ENCODE measurements around the gene MEF2D. TPM values are rescaled to one million over a fixed set of nuclear protein-coding genes. Genes with fewer than 3 reads are reported as not detected.

The MEF2D gene
- polyA plus RNA-seq, 1 donor = 22.5 TPM

DNA sequence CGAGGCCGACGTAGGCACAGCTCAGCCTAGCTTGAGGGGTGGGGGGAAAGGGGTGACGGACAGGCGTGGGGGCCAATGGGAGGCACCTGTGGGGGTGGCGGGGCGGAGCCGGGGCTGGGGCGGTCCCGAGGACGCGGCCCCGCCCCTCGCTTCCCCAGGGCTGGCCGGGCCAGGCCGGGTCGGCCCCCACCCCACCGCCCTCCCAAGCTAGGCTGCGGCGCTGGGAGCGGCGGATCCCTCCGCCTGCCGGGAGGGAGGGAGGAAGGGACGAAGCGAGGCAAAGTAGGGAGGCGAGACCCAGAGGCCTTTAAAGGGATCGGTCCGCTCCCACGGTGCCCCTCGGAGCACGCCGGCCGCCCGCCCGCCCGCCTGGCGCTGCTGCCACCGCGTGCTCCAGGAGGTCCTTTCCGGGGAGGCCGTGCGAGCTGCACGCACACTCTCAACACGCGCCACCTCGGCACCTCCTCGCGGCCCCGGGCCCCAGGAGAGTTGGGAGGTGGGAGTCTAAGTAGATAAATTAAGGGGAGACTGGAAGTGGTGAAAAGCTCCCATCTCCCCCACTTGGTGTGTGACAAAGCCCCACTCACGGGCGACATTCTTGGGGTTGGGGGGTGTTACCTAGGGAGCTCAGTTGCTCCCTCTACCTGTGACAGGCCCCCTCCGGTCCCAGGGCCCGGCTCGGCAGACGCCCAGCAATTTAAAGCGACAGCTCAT, 375 bp upstream of the MEF2D start:
- peak; percentile 95 for DNase-seq

DNA sequence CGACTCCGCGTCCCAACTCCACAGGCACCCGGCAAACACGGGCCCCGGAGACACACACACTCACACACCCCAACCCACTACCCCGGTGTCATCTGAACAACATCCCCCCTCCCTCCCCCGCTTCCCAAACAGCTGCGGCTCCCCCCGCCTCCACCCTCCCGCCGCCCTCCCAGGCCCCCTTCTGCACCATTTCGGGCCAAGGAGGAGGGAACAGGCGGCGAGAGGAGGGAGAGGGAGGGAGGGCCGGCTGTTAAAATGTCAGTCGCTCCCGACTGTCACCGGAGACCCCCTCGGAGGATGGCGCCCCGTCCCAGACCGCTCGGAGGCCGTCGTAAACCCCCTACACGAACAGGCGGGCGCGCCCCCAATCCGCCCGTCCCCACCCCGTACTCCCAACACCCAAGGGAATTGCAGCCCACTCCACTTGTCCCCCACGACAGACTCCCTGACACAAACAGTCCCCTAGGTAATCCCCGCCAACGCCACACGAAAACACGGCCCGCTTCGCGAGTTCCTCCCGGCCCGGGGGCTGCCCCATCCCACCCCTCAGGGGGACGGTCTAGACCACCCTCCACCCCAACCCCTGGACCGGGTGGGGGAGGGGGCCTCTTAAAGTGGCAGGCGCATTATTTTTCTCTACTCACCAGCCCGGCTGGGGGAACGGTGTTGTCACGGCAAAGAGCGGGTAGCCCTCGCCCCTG, 583 bp downstream of the MEF2D start:
- peak; percentile 66 for DNase-seq

GRCh38 chr1:156499194-156499841, 1.3 kb downstream of the MEF2D start:
- DNase-seq = peak; percentile 60

DNA sequence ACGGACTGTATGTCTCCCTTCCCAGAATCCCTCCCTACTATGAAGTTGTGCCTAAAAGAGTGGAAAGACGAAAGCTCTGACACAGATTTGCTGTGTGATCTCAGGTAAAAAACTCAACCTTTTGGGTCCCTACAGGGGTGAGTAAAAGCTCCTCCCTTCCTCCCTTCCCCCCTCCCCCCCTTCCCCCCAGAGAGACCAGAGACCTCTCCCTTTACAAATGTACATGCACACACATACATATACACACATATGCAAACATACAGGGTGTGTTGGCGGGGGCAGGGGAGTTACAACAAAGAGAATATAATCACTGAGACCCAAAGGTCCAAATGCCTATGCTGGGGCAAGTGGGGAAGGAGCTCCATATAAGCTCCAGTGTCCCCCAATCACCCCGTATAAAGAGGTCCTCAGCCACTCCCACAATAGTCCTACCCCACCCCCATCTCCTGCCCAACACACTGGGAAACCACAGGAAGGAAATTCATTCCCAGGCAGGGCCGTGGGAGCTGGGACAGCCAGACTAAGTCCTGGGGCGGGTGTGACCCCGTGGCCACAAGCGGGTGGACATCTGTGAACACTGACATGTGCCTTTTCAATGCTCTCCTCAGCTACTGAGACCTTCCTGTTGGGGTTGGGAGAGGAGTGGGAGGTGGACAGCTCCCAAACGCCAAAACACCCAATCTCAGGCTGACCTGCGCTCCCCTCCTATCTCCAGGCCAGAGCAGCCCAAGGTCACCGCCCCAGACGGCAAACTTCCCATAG, 2.0 kb downstream of the MEF2D start:
- no peak for DNase-seq

DNA sequence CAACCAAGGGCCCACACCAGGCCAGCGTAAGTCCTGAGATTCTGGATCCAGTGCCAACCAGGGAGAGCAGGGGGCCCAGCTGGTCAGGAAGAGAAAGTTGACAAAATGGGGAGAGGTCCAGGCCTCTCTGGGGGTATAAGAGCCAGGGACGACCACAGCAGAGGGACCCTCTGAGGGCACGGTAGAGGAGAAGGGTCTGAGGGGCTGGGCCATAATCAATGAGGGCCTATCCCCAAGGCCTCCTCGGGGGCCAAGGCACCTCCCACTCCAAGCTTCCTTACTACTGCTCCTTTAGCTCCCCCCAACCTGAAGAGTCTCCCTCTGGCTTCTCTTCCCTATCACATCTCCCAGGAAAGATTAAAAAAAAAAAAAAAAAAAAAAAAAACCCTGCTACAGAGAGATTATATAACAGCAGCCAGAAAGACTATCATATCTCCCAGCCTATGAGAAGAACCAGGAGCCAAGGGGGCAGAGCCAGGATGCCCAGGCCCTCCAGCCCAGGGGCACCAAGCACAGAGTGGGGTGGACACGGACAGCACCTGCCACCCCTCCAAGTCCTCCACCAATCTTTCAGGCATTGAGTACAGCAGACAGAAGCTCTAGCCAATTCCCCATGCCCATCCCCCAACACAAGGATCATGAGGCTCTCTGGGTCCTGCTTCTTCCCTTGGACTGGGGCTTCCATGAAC, 2.7 kb downstream of the MEF2D start:
- DNase-seq = no peak

GRCh38 chr1:156497078-156497742, 3.4 kb downstream of the MEF2D start:
- no peak for DNase-seq

- no peak for DNase-seq
These were observed 4.3 kb downstream of the MEF2D start for GRCh38 chr1:156496211-156496761.

GRCh38 chr1:156495401-156496140, 5.0 kb downstream of the MEF2D start:
- DNase-seq = no peak

DNA sequence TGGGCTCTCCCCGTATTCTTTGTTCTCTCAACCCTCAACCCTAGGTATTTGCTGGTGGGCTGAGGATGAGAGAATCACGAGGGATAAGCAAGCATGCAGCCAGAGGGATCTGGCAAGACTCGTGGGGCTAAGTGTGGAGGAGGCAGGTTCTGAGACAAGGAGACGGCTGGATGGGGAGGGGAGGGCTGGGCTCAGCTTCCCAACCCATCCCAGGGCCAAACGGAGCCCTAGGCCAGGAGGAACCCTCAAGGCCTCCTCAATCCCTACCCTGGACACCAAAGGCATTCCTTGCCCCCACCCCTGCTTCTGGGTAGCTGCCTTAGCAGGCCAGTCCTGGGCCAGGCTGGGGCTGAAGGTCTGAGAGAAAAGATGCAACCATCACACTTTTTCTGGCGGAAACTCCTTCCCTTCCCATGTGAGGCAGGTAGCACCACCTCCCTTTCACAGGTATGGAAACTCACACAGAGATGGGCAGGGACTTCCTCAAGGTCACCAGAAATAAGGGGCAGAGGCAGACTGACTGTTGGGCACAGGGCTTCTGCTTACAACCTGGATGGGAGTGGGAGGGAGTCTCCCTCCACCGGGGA, 6.2 kb downstream of the MEF2D start:
- DNase-seq = no peak

DNA sequence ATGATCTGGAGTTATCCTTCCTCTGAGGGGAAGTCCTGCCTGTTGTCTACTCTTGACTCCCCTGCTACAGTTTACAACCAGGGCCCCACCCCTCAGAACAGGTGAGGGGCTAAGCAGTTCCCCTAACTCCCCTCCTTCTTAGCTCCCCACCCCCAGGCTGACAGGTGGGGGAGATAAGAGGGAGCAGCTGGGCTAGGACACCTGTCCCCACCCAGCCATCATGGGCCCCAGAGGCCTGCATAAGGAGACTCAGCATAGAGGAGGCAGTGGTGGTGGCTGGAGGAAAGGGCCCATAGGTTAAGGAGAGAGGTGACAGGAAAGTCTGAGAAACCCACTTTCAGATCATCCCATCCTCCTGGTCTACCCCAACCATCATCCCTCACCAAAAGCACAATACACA, 6.8 kb downstream of the MEF2D start:
- no peak for DNase-seq

DNA sequence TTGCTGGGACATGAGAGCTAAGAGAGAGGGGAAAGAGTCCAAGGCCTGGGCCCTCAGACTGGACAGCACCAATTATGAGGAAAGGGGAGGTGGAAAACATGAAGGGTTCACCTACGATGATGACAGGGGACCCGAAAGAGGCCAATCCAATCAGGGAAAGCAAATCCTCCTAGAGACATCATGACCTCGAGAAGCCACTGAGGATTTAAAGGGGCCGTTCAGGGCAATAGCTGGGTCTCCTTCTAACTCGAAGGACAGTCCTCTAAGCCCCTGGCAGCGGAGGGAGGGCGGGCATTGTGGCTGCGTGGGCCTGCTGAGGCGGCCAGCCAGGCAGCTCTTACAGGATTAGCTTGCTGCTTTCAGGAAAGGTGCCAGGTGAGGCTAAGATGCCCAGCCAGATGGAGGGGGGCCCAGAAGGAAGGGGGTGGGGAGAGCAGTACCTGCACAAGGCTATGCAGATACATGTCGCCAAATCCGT, 7.4 kb downstream of the MEF2D start:
- DNase-seq = no peak

- no peak for DNase-seq
These were observed 7.9 kb downstream of the MEF2D start for GRCh38 chr1:156492591-156493080.

DNA sequence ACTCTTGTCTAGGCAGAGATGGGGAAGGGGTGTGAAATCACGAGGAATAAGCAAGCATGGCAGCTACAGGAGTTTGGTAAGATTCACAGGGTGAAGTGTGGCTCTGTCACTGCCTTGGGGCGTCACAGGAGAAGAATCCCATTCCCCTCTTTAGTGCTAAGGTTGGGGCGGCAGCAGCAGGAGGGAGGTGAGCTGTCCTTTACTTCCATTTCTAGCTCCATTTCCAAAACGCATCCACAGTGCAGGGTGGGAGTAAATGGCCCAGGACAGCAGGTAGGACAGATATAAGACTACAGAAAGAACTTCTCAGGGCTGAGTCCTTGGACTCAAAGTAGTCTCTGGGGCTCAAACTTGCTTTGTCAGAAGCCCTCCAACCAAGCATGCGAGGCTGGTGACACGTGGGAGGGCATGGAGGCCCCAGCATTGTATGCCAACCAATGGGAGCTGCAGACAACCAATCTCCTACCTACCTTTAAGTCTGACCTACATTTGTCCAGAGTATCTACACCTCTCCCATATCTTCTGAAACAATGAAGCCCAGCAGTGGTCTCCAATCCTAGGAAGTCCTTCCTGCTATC, 8.5 kb downstream of the MEF2D start:
- no peak for DNase-seq

DNA sequence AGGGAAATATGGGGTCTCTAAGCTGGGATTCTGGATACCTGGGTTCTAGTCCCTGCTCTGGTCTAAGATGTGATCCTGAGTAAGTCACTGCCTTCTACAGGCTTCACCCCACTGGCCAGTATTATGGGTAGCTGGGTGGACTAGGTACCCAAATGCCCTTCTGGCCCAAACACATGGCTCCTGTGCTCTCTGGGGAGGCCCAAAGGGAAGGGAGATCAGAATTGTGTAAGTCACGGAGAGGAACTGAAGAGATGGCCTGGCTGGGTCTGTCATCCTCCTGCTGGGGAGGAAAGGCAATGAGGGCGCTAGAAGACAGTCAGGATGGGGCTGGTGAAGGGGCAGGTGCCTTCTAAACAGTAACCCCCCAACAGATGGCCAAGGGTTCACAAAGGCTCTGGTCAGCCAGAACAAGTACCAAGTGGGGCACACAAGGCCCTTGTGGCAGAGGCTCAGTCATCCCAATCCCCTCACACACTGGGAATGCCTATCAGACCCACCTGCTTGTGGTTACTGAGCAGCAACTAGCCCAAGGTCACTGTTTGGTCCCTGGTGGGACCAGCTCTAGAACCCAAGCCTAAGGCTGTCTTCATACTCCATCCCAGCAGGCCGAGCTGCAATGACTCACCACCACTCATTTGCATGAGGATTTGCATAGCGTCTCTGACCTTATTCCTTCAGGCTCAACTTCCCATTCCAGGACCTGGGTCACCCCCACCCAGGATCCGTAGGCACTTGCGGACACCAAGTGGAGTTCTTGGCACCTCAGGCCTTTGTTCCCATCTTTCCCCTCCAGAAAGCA, 9.2 kb downstream of the MEF2D start:
- no peak for DNase-seq

GRCh38 chr1:156490401-156491032, 10.1 kb downstream of the MEF2D start:
- no peak for DNase-seq

DNA sequence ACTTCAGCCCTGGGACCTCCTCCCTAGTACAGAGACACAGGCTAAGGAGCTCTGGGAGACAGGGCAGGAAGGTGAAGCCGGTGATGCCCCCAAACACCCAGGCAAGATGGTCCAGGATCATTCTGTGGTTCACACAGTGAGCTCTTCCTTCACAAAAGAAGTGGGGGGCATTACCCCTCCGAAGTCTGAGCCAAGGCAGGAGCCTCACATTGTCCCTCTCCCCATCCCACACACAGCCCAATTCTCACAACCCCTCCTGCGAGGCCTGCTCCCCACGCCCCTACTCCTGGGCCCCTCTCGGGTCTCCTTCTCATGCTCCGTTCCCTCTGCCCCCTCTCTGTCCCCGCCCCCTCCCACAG, 10.7 kb downstream of the MEF2D start:
- DNase-seq = no peak

GRCh38 chr1:156489166-156489934, 11.2 kb downstream of the MEF2D start:
- peak; percentile 55 for DNase-seq

Data from left kidney (tissue), 2 donors.